Suprapubic skin (tissue), 4 donors: ENCODE measurements around the gene LHFPL6.

ENCODE experiments used
- EP300 ChIP-seq: sonication (generic); formaldehyde crosslinking; IDR thresholded peaks from one replicate; pipeline ENCODE4 v1.6.1; 2017; ENCODE audit warnings: antibody characterized with exemption
- POLR2AphosphoS5 ChIP-seq, 3 donors: sonication (generic); formaldehyde crosslinking; IDR thresholded peaks; one replicate each; pipeline ENCODE4 v1.6.1; 2017; ENCODE audit warnings: antibody characterized with exemption in 3 of 3
- TF ChIP-seq, protein P1 (sequence below), 2 donors: fragments of 200-600 bp in 1 of 2; fragments of 450-650 bp in 1 of 2; sonication (generic) in 1 of 2; IDR thresholded peaks; one replicate each; pipeline ENCODE4 v1.5.1; 2016 to 2019; ENCODE audit warnings: antibody characterized with exemption in 2 of 2, mild to moderate bottlenecking in 1 of 2, moderate library complexity in 1 of 2

DNA sequence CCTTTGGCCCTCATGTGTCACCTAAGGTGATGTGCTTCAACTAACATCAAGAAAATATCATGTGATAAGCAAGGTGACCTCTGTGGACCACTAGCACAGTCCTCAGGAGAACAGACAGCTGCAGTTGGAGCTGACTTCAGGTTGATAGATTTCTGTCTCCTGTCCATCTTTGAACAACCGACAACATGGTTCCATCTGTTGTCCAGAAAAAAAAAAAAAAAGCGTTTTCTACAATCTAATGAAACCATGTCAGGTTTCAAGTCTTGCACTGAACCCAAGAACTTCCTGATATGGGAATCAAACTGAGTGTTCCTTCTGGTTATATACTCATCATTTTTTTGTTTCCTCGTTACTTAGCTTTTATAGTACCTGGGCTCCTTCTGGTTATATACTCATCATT, 75.7 kb downstream of the LHFPL6 start:
- no peak for TF ChIP-seq EP300
- TF ChIP-seq, protein P1, sequence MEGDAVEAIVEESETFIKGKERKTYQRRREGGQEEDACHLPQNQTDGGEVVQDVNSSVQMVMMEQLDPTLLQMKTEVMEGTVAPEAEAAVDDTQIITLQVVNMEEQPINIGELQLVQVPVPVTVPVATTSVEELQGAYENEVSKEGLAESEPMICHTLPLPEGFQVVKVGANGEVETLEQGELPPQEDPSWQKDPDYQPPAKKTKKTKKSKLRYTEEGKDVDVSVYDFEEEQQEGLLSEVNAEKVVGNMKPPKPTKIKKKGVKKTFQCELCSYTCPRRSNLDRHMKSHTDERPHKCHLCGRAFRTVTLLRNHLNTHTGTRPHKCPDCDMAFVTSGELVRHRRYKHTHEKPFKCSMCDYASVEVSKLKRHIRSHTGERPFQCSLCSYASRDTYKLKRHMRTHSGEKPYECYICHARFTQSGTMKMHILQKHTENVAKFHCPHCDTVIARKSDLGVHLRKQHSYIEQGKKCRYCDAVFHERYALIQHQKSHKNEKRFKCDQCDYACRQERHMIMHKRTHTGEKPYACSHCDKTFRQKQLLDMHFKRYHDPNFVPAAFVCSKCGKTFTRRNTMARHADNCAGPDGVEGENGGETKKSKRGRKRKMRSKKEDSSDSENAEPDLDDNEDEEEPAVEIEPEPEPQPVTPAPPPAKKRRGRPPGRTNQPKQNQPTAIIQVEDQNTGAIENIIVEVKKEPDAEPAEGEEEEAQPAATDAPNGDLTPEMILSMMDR (IDR thresholded peaks at IDR 0.05), result no peak
- TF ChIP-seq POLR2AphosphoS5 (IDR thresholded peaks at IDR 0.05), result no peak
